SU-DHL-6 (cell line): Measurements from ENCODE around the gene KCTD10.

Experiments
- CTCF ChIP-seq: fragments of 200-600 bp; sonication (generic); IDR thresholded peaks from one replicate; pipeline ENCODE4 v1.5.1; 2017; ENCODE audit warnings: antibody characterized with exemption, mild to moderate bottlenecking, low read length, moderate library complexity; ENCODE audit not compliant: insufficient read depth, poor library complexity, severe bottlenecking
- EZH2phosphoT487 ChIP-seq: fragments of 200-600 bp; sonication (generic), shearing (Covaris generic); conservative IDR thresholded peaks from 2 replicates; pipeline ENCODE4 v1.6.1; 2018; ENCODE audit warnings: mild to moderate bottlenecking, antibody characterized with exemption, low read length, moderate library complexity, mixed read lengths

- TF ChIP-seq CTCF: no peak
- no peak for TF ChIP-seq EZH2phosphoT487
Observed at GRCh38 chr12:109523071-109523470, 46.0 kb upstream of the KCTD10 start.
